H1 (cell line): ENCODE results near the gene MAP3K3.

Source experiments
- CHD1 ChIP-seq: IDR thresholded peaks from 2 replicates; pipeline ENCODE4 v1.6.1; 2012; ENCODE audit warnings: low read depth, low read length, improper control_type of control experiment
- CTCF ChIP-seq, 3 experiments: IDR thresholded peaks; 1 replicate in 2 of 3; 2 replicates in 1 of 3; pipeline versions ENCODE4 v1.5.1 to v1.6.1; 2011; ENCODE audit warnings: low read length in 3 of 3, mild to moderate bottlenecking in 3 of 3, inconsistent platforms in 2 of 3, low read depth in 1 of 3, moderate library complexity in 1 of 3; ENCODE audit not compliant: insufficient read depth in 1 of 3; ENCODE audit errors: control extremely low read depth in 1 of 3
- EGR1 ChIP-seq: IDR thresholded peaks from 2 replicates; pipeline ENCODE4 v1.6.1; 2011; ENCODE audit warnings: low read depth, low read length, borderline replicate concordance
- EP300 ChIP-seq, 2 experiments: IDR thresholded peaks; 1 replicate in 1 of 2; 2 replicates in 1 of 2; pipeline ENCODE4 v1.6.1; 2011 to 2012; ENCODE audit warnings: low read depth in 2 of 2, low read length in 2 of 2, mild to moderate bottlenecking in 2 of 2, borderline replicate concordance in 1 of 2, inconsistent platforms in 1 of 2, moderate library complexity in 1 of 2
- POLR2A ChIP-seq, 2 experiments: IDR thresholded peaks; 1 replicate in 1 of 2; 2 replicates in 1 of 2; pipeline ENCODE4 v1.6.1; 2011; ENCODE audit warnings: low read depth in 2 of 2, low read length in 2 of 2, mild to moderate bottlenecking in 2 of 2; ENCODE audit errors: control extremely low read depth in 1 of 2
- POLR2AphosphoS5 ChIP-seq: IDR thresholded peaks from 2 replicates; pipeline ENCODE4 v1.6.1; 2011; ENCODE audit warnings: low read depth, low read length
- RFX5 ChIP-seq: IDR thresholded peaks from 2 replicates; pipeline ENCODE4 v1.6.1; 2011; ENCODE audit warnings: low read depth, low read length, improper control_type of control experiment, borderline replicate concordance
- SIX5 ChIP-seq: IDR thresholded peaks from 2 replicates; pipeline ENCODE4 v1.6.1; 2011; ENCODE audit warnings: mild to moderate bottlenecking, low read depth, low read length

- TF ChIP-seq CTCF (IDR thresholded peaks at IDR 0.05; ENCODE audit: control extremely low read depth in 1 of 3, insufficient read depth in 1 of 3, low read depth in 1 of 3, low read length in 3 of 3) = no peak
- TF ChIP-seq CHD1 = no peak
- TF ChIP-seq EP300 (IDR thresholded peaks at IDR 0.05; ENCODE audit: borderline replicate concordance in 1 of 2, low read depth in 2 of 2, low read length in 2 of 2) = no peak
- TF ChIP-seq POLR2AphosphoS5 = no peak
- TF ChIP-seq POLR2A (IDR thresholded peaks at IDR 0.05; ENCODE audit: control extremely low read depth in 1 of 2, low read depth in 2 of 2, low read length in 2 of 2) = no peak
- no peak for TF ChIP-seq SIX5
- no peak for TF ChIP-seq RFX5
- no peak for TF ChIP-seq EGR1
Observed at GRCh38 chr17:63659850-63660249, 37.6 kb downstream of the MAP3K3 start.
